LNCAP (cell line): ENCODE measurements around the gene ANKZF1.

Experiments
- CTCF ChIP-seq: fragments of 450-650 bp; IDR thresholded peaks from 2 replicates; pipeline ENCODE4 v1.5.1; 2017; ENCODE audit warnings: mild to moderate bottlenecking

ANKZF1 gene

DNA sequence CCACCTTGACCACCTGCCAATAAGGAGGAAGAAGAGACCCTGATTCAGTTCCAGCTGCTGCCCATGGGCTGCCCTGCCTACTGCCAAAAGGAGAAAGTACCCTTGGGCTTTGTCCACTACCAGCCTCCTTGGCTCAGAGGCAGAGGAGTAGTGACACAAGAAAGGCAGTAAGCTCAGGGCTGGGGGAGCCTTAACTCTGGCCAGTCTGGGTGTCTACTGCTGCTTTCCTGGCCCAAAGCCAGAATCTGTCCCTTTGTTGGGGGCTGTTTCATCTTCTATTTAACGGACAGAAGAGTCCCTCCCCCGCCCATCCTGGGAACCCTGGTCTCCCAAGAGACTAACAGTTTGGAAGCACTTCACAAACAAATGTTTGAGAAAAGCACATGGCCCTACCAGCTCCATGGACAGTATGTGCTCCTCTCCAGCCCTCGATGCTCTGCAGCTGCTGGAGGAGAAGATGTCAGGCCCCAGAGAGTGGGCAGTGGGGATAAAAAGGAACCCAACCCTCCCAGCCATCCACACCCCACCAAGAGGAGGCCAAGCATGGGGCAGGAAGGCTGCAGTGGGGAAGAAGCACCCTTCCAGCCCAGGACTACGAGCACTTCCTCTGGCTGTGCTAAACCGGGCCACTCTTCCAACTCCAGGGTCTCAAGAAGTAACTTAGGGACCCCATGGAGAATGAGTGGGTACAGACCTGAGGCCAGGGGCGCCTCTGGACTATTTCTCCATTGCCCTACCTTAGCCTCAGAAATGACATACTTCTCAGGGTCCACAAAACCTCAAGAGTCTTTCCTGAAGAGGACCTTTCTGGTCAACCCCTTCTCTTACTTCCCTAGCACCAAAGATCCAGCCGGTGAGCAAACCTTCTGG is 1.3 kb upstream of the ANKZF1 start:
- no peak for TF ChIP-seq CTCF

DNA sequence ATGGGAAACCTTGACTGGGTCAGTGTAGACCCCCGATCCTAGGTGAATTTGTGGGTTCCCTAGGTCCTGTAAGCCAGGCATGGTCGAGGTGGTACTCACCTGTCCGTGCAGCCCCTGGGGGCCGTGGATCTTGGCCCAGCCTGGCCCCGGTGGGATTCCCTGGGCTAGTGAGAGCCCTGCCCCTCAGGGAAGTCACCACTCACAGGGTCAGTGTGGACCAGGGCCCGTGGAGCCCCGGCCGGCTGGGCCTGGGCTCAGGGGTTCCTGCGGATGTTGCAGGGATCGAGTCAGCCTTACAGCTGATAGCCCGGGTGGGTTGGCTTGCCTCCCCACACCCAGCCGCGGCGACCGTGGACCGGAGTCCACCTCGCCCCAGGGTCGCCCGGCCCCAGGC is 698 bp upstream of the ANKZF1 start:
- TF ChIP-seq CTCF, result no peak

GRCh38 chr2:219230059-219230540 is 494 bp downstream of the ANKZF1 start:
- no peak for TF ChIP-seq CTCF

GRCh38 chr2:219234331-219234730 is 4.7 kb downstream of the ANKZF1 start:
- no peak for TF ChIP-seq CTCF

GRCh38 chr2:219243291-219243761 is 13.7 kb downstream of the ANKZF1 start:
- no peak for TF ChIP-seq CTCF

DNA sequence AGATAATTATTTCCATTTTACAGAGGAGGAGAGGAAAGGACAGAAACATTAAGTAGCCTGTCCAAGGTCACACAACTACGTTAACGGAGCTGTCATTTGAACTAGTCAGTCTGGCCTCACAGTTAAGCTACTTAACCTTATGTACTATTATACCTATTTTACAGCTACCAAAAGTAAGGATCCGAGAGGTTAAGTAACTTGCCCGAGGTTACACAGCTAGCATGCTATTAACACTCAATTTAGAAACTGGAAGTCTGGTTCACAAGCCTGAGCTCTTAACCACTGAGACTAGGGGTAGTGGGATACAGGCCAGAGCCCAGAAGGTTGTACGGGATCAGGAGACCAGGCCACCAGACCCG is 15.2 kb downstream of the ANKZF1 start:
- no peak for TF ChIP-seq CTCF

DNA sequence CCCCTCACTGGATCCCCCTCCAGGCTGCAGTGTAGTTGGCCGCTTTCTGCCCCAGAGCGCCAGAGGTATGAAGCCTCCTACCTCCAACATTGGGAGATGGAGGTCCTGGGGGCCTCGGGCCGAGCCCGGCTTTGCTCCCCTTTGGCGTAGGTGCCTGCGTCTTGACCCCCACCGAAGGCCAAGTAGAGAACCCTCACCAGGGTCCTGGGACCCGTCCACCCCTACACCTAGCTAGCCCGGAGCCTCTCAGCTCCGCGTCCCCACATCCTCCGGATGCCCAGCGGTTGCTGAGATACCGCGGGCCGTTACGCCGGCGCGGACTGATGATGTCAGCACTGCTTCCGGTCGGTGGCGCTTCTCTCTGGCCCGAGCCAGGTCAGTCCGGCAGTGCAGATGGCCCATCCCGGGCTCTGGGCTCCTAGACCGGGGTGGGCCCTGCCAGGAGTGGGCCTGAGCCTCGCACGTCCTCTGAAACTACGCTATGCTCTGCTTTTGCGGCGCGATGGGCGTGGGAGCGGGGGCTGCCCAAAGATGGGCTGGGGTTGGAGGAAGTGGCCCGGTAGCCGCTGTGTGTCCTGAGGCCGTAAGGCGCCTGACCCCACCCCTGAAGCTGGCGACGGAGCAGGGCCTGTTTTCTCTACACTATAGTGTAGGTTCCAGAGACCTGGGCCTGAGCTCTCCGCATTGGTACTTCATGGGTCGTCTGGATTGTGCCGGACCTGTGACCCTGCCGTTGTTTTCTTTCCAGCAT is 15.7 kb downstream of the ANKZF1 start, which contains the start of the genes GLB1L and STK16:
TSS of gene GLB1L (minus strand) at position 297 of the 751 bp plus-strand sequence. CDS start 1,871 bp downstream, outside the sequence.
TSS of gene STK16 (plus strand) at position 332 of the 751 bp plus-strand sequence. CDS start 521 bp downstream, outside the sequence.
- TF ChIP-seq CTCF, result no peak
